ENCODE results near the gene NPEPPS. TPM values are rescaled to one million over a fixed set of nuclear protein-coding genes. Genes with fewer than 3 reads are reported as not detected.
A peak's percentile ranks its signal among the peaks of the same experiment; 100 is the strongest.
"Not testable (repeated sequence)": the region's sequence is repeated elsewhere in the genome, so short reads cannot be mapped to it uniquely, and the experiment has no call there.

Gene NPEPPS
- total RNA-seq, 1 experiment from 2014 or later: 137 TPM

DNA sequence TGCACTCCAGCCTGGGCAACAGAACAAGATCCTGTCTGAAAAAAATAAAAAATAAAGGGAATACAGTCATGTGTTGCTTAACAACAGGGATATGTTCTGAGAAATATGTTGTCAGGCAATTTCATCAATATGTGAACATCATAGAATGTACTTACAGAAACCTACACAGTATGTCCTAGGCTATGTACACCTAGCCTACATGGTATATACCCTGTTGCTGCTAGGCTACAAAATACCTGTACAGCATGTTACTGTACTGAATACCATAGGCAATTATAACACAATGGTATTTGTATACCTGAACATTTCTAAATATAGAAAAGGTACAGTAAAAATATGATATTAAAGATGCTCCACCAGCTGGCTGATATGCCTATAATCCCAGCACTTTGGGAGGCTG is 62.6 kb downstream of the NPEPPS start:
- peak; percentile 60; the same call in 1 of the 2 replicates for ATAC-seq
- H3K4me3 ChIP-seq (ENCODE audit: low read depth in 2 of 2, low read length in 2 of 2); CTCF ChIA-PET; H3K27me3 ChIP-seq (ENCODE audit: control insufficient read depth, insufficient read depth, low read length); DNase-seq (ENCODE audit: low read depth, low spot score); H3K9me3 ChIP-seq (ENCODE audit: control insufficient read depth, insufficient read depth, low read depth, low read length); in situ Hi-C loops (cut with HindIII; ENCODE audit: low pct_unique_long_range_greater_than_20kb, low sequenced_read_pairs); H3K4me1 ChIP-seq (ENCODE audit: control insufficient read depth, insufficient read depth, low read length); intact Hi-C loops (cut with micrococcal nuclease; ENCODE audit: unreplicated experiment); H3K27ac ChIP-seq (ENCODE audit: low read length): not testable (repeated sequence)
- TSS peak; percentile 24 for BruUV-seq (replicated peaks)
- H3K36me3 ChIP-seq (ENCODE audit: control insufficient read depth, insufficient read depth, low read length): peaks cover 13% of the 10 kb centered on the region
- POLR2A ChIA-PET: interaction anchor here (0.7 kb wide), 1 partner anchor 64 kb away, joined by 4 read pairs; no protein-coding TSS in a partner anchor

DNA sequence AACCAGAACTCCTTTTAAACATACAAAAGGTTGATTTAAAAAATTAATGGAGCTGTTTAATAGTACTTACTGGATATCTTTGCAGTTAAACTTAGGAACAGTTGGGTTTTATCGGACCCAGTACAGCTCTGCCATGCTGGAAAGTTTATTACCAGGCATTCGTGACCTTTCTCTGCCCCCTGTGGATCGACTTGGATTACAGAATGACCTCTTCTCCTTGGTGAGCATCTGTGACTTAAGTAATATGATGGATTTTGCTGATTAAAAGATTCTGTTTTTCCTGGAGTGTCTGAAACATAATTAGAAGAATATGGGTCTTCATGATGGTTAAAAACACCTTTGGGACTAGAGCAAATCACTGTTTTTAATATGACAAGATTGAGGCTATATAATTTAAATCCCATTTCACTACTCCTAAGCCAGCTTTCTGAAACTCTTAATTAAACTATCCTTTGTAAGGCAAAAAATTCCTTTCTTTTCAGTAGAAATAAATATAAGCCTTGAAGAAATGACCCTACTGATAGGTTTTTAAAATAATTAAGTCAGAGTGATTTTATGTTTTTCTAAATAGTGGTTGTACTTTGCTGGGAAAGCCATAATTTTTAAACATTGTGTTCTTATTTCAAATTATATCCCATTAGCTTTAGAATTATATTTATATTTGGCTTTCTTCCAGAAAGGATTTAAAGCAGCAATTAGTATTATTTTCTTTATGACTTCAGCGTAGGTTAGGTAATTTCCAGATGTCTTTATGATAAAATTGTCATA is 73.1 kb downstream of the NPEPPS start:
- DNase-seq (ENCODE audit: low read depth, low spot score) (no peak), ATAC-seq (no peak; the same call in 1 of the 2 replicates)
- TF ChIP-seq POLR2AphosphoS5 (IDR thresholded peaks at IDR 0.05; ENCODE audit: low read depth, low read length): no peak
- TF ChIP-seq, protein P1, sequence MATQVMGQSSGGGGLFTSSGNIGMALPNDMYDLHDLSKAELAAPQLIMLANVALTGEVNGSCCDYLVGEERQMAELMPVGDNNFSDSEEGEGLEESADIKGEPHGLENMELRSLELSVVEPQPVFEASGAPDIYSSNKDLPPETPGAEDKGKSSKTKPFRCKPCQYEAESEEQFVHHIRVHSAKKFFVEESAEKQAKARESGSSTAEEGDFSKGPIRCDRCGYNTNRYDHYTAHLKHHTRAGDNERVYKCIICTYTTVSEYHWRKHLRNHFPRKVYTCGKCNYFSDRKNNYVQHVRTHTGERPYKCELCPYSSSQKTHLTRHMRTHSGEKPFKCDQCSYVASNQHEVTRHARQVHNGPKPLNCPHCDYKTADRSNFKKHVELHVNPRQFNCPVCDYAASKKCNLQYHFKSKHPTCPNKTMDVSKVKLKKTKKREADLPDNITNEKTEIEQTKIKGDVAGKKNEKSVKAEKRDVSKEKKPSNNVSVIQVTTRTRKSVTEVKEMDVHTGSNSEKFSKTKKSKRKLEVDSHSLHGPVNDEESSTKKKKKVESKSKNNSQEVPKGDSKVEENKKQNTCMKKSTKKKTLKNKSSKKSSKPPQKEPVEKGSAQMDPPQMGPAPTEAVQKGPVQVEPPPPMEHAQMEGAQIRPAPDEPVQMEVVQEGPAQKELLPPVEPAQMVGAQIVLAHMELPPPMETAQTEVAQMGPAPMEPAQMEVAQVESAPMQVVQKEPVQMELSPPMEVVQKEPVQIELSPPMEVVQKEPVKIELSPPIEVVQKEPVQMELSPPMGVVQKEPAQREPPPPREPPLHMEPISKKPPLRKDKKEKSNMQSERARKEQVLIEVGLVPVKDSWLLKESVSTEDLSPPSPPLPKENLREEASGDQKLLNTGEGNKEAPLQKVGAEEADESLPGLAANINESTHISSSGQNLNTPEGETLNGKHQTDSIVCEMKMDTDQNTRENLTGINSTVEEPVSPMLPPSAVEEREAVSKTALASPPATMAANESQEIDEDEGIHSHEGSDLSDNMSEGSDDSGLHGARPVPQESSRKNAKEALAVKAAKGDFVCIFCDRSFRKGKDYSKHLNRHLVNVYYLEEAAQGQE (IDR thresholded peaks at IDR 0.05; ENCODE audit: insufficient read depth in 1 of 2, low read depth in 2 of 2, low read length in 1 of 2): no peak
- TF ChIP-seq TCF7L2 (IDR thresholded peaks at IDR 0.05; ENCODE audit: low read depth, low read length): no peak
- TF ChIP-seq, protein P2, sequence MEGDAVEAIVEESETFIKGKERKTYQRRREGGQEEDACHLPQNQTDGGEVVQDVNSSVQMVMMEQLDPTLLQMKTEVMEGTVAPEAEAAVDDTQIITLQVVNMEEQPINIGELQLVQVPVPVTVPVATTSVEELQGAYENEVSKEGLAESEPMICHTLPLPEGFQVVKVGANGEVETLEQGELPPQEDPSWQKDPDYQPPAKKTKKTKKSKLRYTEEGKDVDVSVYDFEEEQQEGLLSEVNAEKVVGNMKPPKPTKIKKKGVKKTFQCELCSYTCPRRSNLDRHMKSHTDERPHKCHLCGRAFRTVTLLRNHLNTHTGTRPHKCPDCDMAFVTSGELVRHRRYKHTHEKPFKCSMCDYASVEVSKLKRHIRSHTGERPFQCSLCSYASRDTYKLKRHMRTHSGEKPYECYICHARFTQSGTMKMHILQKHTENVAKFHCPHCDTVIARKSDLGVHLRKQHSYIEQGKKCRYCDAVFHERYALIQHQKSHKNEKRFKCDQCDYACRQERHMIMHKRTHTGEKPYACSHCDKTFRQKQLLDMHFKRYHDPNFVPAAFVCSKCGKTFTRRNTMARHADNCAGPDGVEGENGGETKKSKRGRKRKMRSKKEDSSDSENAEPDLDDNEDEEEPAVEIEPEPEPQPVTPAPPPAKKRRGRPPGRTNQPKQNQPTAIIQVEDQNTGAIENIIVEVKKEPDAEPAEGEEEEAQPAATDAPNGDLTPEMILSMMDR (IDR thresholded peaks at IDR 0.05): no peak
- TF ChIP-seq SIN3A (IDR thresholded peaks at IDR 0.05; ENCODE audit: borderline replicate concordance, insufficient read depth, low read depth, low read length): no peak
- Histone ChIP-seq H3K36me3 (ENCODE audit: control insufficient read depth, insufficient read depth, low read length) (peaks cover 42% of the 10 kb centered on the region), H3K4me3 (ENCODE audit: low read depth in 2 of 2, low read length in 2 of 2) (no peak overlapping the region), H3K9me3 (ENCODE audit: control insufficient read depth, insufficient read depth, low read depth, low read length) (no peaks in the 10 kb centered on the region), H3K27ac (ENCODE audit: low read length) (no peak overlapping the region), H3K4me1 (ENCODE audit: control insufficient read depth, insufficient read depth, low read length) (no peaks in the 10 kb centered on the region), H3K27me3 (ENCODE audit: control insufficient read depth, insufficient read depth, low read length) (no peaks in the 10 kb centered on the region)
- intact Hi-C loops (cut with micrococcal nuclease; ENCODE audit: unreplicated experiment): no loop called here
- POLR2A ChIA-PET: interaction anchor here (0.7 kb wide), 1 partner anchor 661 kb away, joined by 3 read pairs; no protein-coding TSS in a partner anchor
- no TSS peak for BruUV-seq (replicated peaks)
- in situ Hi-C loops (cut with HindIII; ENCODE audit: low pct_unique_long_range_greater_than_20kb, low sequenced_read_pairs): no loop called here
- CTCF ChIA-PET: no interaction called here

DNA sequence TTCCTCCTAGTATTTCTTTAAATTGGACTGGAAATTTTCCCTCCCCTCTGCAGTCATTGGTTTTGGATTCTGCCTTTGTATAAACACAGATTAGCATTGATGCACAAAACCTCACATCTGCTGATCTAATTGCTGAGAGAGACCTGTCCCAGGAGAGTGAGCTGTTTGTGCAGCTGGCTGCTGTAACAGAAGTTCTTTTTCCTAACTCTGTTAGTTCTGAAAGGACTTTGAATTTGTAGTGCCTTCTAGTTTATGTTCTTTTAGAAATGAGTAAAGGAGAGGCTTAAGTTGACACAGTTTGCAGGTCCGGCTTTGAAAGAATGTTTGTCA is 73.7 kb downstream of the NPEPPS start:
- Histone ChIP-seq H3K4me3 (ENCODE audit: low read depth in 2 of 2, low read length in 2 of 2) (no peak overlapping the region), H3K27me3 (ENCODE audit: control insufficient read depth, insufficient read depth, low read length) (no peaks in the 10 kb centered on the region), H3K27ac (ENCODE audit: low read length) (no peak overlapping the region), H3K4me1 (ENCODE audit: control insufficient read depth, insufficient read depth, low read length) (no peaks in the 10 kb centered on the region), H3K36me3 (ENCODE audit: control insufficient read depth, insufficient read depth, low read length) (peaks cover 39% of the 10 kb centered on the region), H3K9me3 (ENCODE audit: control insufficient read depth, insufficient read depth, low read depth, low read length) (no peaks in the 10 kb centered on the region)
- CTCF ChIA-PET: no interaction called here
- no TSS peak for BruUV-seq (replicated peaks)
- TF ChIP-seq POLR2AphosphoS5 (IDR thresholded peaks at IDR 0.05; ENCODE audit: low read depth, low read length): no peak
- TF ChIP-seq, protein P2 (IDR thresholded peaks at IDR 0.05): no peak
- intact Hi-C loops (cut with micrococcal nuclease; ENCODE audit: unreplicated experiment): no loop called here
- in situ Hi-C loops (cut with HindIII; ENCODE audit: low pct_unique_long_range_greater_than_20kb, low sequenced_read_pairs): no loop called here
- no peak for ATAC-seq
- DNase-seq (ENCODE audit: low read depth, low spot score): no peak
- POLR2A ChIA-PET: interaction anchor here (0.7 kb wide), 1 partner anchor 660 kb away, joined by 3 read pairs; no protein-coding TSS in a partner anchor

All from Panc1 (cell line).